GM21447 (cell line): ENCODE data around the gene MSH5.
"Not testable (repeated sequence)": the region's sequence is repeated elsewhere in the genome, so short reads cannot be mapped to it uniquely, and the experiment has no call there.

Source experiments
- ATAC-seq: cut with Tn5 transposase; IDR thresholded peaks from one replicate; pipeline ENCODE4 v1.9.1; 2021; ENCODE audit not compliant: unreplicated experiment

The MSH5 gene

GRCh38 chr6:31739639-31740396 is at the start of gene MSH5:
Gene MSH5, plus strand, starts transcription at chr6:31740005. Its CDS starts 462 bp downstream, at chr6:31740467.
- peak; percentile 58 for ATAC-seq

GRCh38 chr6:31690231-31691077 is 49.4 kb upstream of the MSH5 start:
- no peak for ATAC-seq

GRCh38 chr6:31691078-31691463 is 48.7 kb upstream of the MSH5 start:
- no peak for ATAC-seq

- no peak for ATAC-seq
Observed at GRCh38 chr6:31691564-31692108, 48.2 kb upstream of the MSH5 start.

GRCh38 chr6:31692353-31692752 is 47.5 kb upstream of the MSH5 start:
- no peak for ATAC-seq

- no peak for ATAC-seq
Observed at GRCh38 chr6:31692886-31693285, 46.9 kb upstream of the MSH5 start.

- ATAC-seq, result no peak
Observed at GRCh38 chr6:31693535-31693934, 46.3 kb upstream of the MSH5 start.

- ATAC-seq, result no peak
Observed at GRCh38 chr6:31697555-31697954, 42.2 kb upstream of the MSH5 start.

GRCh38 chr6:31700740-31701401 is 38.9 kb upstream of the MSH5 start:
- no peak for ATAC-seq

GRCh38 chr6:31701666-31702404 is 38.0 kb upstream of the MSH5 start:
- no peak for ATAC-seq

- peak; percentile 11 for ATAC-seq
Observed at GRCh38 chr6:31702405-31702818, 37.4 kb upstream of the MSH5 start.

GRCh38 chr6:31702819-31703716 is 36.7 kb upstream of the MSH5 start, which contains the start of gene ABHD16A:
Gene ABHD16A, minus strand, starts transcription at chr6:31703324. Its CDS starts 43 bp downstream, at chr6:31703281.
- ATAC-seq, result peak; percentile 91

- no peak for ATAC-seq
Observed at GRCh38 chr6:31705931-31706330, 33.9 kb upstream of the MSH5 start.

GRCh38 chr6:31706599-31706998 is 33.2 kb upstream of the MSH5 start, which contains the start of gene LY6G6F:
Gene LY6G6F, plus strand, starts transcription at chr6:31706866. Its CDS starts 41 bp downstream, at chr6:31706907.
- ATAC-seq, result no peak

GRCh38 chr6:31707701-31708100 is 32.1 kb upstream of the MSH5 start:
- ATAC-seq, result no peak

GRCh38 chr6:31708224-31708623 is 31.6 kb upstream of the MSH5 start:
- no peak for ATAC-seq

- not testable (repeated sequence) for ATAC-seq
Observed at GRCh38 chr6:31709157-31709556, 30.6 kb upstream of the MSH5 start.

GRCh38 chr6:31710523-31711219 is 29.1 kb upstream of the MSH5 start:
- no peak for ATAC-seq

- no peak for ATAC-seq
Observed at GRCh38 chr6:31711233-31711632, 28.6 kb upstream of the MSH5 start.
